Left kidney (tissue), 2 donors: ENCODE data around the gene CHTF18. TPM values are rescaled to one million over a fixed set of nuclear protein-coding genes. Genes with fewer than 3 reads are reported as not detected.

ENCODE experiments used
- DNase-seq: peaks from one replicate; pipeline ENCODE4 v3.0.0-alpha.2; 2013
- polyA plus RNA-seq: library from polyadenylated mRNA; unstranded; fragments of 120-200 nt; gene quantifications from one replicate; pipeline ENCODE4 v1.2.1, GENCODE V29; 2013; ENCODE audit not compliant: insufficient read length

The CHTF18 gene
- polyA plus RNA-seq, 1 donor, result 22.9 TPM

DNA sequence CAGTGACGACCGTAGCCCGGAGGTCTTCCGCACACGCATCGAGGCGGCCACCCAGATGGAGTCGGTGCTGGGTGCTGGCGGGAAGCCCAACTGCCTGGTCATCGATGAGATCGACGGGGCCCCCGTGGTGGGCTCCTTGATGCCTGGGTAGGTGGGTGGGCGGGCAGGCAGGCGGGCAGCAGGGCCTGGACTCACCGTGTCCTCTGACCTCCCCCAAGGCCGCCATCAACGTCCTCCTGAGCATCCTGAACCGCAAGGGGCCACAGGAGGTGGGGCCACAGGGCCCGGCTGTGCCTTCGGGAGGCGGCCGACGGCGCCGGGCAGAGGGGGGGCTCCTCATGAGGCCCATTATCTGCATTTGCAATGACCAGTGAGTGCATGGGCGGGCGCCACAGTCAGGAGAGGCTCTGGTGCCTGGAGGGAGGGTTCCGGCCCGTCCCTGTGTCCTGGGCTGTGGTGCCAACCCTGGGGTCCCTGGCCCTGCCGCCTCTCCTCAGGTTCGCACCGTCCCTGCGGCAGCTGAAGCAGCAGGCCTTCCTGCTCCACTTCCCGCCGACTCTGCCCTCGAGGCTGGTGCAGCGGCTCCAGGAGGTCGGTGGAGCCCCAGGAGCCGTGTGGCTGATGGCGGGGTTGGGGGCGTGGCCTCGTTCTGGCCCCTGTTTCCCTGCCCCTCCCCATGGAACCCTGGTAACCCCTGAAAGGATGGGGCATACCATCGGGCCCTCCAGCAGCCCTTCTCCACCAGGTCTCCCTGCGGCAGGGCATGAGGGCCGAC, 4.0 kb downstream of the CHTF18 start:
- no peak for DNase-seq

- DNase-seq, result no peak
Observed at GRCh38 chr16:793414-793813, 5.0 kb downstream of the CHTF18 start.

DNA sequence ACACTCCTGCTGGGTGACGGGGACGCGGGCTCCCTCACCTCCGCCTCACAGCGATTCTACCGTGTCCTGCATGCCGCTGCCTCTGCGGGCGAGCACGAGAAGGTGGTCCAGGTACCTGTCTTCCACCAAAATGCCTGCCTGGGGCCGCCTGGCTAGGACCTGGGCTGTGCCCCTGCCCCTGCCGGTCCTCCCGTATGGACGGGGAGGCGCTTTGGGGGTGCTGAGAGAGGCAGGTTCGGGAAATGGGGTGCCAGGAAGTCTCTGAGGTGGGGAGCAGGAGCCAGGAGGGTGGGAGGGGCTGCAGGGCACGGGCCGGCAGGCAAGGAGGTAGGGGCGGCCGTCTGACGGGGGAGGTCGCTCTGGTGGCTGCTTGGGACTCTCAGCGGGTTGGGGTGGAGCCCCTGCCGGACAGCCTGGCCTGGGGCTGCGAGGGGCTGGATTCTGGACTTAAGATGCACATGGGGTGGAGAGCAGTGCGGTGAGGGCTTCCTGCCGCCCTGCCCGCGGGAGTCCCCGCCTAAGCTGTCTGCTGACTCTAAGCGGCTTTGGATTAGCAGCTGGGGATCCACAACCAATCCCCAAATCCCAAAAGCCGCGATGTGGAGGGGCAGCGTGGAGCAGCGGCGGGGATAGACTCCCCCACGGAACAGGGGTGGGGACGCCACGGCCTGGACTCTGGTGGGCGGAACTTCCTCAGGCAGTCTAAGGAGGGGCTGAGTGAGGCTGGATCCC, 5.8 kb downstream of the CHTF18 start:
- DNase-seq, result no peak

DNA sequence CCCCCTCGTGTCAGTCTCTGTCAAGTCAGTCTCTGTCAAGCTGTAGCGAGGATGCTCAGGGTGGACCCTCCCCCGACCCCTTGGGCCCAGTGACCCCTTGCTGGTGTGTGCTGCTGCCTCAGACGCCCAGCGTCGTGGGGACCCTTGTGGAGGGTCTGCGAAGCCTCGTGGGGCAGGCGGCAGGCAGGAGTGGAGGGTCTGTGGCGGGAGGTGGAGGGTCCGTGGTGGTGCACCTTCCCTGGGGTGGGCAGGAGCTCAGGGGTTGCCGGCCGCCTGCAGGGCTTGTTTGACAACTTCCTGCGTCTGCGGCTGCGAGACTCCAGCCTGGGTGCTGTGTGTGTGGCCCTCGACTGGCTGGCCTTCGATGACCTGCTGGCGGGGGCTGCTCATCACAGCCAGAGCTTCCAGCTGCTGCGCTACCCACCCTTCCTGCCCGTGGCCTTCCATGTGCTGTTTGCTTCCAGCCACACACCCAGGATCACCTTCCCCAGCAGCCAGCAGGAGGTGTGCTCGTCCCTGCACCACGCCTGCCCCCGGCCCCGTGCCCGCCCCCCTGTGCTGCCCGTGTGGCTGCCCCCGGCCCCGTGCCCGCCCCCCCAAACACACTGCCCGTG, 6.5 kb downstream of the CHTF18 start:
- no peak for DNase-seq

GRCh38 chr16:795580-796229, 7.3 kb downstream of the CHTF18 start:
- no peak for DNase-seq

DNA sequence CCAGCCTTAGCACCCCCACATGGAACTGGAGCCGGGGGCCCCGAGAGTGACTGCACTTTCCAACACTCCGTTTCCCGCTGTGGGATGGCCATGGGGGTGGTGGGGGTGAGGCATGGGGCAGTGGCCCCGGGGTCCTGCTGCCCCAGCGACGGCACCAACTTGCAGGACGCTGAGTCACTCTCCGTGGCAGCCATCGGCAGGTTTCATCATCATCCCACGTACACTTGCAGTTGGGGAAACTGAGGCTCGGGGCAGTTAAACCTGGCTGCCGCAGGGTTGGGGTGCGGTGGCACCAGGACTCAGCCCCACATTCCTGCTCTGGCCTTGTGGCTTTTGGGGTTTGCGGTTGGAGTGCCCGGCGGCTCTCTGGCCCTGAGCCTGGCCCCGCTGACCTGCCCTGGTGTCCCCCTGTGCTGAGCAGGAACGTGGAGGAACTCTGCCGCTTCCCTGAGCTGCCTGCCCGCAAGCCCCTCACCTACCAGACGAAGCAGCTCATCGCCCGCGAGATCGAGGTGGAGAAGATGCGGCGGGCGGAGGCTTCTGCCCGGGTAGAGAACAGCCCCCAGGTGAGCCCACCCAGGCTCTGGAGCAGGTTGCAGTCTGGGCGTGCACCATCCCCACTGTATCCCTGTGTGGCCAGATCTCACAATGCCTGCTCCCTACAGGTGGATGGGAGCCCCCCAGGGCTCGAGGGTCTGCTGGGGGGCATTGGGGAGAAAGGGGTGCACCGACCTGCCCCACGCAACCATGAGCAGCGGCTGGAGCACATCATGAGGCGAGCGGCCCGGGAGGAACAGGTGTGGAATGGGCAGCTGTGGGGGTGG, 8.1 kb downstream of the CHTF18 start:
- DNase-seq, result no peak

DNA sequence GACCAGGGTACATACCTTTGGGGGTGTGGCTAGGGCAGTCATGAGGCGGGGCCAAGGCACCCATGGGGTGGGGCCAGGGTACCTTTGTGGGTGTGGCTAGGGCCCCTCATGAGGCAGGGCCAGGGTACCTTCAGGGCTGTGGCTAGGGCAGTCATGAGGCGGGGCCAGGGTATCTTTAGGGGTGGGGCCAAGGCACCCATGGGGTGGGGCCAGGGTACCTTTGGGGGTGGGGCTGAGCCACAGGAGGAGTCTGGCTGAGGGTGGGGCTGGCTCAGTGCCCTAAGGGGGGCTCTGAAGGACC, 8.7 kb downstream of the CHTF18 start:
- DNase-seq, result no peak

DNA sequence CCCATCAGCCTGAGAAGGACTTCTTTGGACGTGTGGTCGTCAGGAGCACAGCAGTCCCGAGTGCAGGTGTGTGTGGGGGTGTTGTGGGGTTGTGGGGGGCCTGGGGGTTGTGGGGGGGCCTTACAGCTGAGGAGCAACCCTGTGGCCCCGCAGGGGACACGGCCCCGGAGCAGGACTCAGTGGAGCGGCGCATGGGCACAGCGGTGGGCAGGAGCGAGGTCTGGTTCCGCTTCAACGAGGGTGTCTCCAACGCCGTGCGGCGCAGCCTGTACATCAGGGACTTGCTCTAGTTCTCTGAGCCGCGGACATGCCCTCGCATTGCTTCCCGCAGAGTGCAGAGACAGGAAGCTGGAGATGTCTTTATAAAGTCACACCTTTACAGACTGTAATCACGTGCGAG, 9.3 kb downstream of the CHTF18 start:
- DNase-seq, result no peak

DNA sequence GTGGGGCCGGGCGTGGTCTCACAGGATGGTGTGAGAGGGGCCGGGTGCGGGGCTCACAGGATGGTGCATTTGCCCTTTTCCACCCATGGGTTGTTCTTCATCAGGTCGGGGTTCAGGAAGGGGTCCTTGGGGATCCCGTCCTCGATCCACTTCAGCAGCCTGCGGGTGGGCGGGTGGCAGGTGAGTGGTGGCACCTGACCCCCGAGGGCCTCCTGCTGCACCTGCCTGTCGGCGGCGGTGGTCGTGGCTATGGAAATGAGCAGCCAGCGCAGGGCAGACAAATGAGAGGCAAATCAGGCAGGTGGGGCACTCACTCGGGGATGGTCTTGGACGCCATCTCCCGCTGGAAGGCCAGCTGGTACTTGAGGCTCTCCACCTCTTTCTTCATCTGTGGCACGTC, 10.2 kb downstream of the CHTF18 start:
- no peak for DNase-seq

DNA sequence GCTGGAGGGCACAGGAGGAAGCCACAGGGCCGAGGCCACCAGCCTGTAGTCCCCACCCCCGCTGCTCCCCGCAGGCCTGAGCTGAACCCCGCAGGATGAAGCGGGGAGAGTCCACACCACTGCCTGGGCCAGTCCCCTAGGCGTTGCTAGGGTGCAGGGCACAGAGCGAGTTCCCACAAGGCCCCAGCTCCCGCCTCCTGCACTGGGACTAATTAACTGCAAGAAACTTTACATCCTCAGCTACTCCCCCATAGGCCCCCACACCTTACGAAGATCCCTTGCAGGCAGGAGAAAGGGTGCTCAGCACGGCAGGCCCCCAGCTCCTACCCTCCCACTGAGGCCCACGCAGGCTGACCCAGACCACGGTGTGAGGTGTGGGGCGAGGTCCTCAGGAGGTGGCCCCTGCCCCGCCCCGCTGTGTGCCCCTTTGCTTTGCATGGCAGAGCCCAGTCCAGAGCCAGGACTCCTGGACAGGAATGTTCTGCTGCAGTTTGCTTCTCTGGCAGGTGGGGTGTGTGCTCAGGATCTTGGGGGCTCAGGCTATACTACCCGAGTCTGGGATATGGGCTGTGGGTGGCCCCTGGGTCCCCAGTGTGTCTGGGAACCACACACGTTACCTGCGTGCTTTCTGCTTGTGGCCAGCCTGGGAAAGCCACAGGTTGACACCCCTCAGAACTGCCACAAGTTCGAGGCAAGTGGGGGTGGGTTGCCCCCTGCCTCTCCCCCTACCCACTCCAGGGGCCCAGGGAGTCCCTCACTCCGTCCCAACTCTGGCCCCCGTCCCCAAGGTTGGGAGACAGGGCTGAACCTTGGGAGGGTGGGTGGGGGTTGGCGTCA, 10.9 kb downstream of the CHTF18 start:
- no peak for DNase-seq

DNA sequence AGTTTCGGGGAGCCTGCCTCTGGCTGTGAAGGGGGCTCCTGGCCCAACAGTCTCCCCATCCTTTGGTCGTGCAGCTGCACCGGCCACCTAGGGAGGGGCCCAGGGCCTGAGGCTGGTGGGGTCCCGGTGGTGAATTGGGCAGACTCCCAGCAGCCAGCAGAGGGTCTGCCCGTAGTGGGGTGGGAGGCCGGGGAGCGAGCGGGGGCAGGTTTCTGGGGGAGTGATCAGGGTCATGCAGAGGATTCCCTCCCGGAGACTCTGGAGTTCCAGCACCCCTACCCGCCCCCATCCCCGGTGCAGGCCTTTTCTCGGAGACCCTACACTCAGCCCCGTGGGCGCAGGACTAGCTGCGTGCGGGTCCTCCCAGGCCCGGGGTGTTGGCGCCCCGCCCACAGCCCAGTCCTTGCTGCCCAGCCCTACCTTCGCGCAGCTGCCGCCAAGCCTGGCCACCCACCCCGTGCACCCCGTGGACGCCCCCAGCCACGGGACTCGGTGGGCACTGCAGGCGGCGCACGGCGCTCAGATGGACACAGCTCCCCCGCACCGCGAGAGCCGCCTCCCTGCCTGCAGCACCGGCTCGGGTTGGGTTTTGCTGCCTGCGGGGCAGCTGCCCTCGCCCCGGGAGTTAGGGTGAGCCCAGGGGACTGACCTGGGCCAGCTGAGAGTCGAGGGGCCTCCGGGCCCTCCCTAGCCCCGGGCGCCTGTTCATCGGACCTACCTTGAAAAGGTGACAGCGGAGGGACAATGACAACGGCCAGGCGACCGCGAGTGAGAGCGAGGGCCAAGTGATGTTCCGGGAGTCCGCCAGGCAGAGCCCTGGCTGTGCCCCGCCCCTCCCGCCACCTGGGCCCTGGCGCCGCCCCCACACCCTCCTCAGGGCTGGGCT, 11.8 kb downstream of the CHTF18 start, which contains the start of gene GNG13:
Gene GNG13, minus strand, starts transcription at position 787 of the 886 bp plus-strand sequence. CDS start 1,657 bp downstream, outside the sequence.
- no peak for DNase-seq

DNA sequence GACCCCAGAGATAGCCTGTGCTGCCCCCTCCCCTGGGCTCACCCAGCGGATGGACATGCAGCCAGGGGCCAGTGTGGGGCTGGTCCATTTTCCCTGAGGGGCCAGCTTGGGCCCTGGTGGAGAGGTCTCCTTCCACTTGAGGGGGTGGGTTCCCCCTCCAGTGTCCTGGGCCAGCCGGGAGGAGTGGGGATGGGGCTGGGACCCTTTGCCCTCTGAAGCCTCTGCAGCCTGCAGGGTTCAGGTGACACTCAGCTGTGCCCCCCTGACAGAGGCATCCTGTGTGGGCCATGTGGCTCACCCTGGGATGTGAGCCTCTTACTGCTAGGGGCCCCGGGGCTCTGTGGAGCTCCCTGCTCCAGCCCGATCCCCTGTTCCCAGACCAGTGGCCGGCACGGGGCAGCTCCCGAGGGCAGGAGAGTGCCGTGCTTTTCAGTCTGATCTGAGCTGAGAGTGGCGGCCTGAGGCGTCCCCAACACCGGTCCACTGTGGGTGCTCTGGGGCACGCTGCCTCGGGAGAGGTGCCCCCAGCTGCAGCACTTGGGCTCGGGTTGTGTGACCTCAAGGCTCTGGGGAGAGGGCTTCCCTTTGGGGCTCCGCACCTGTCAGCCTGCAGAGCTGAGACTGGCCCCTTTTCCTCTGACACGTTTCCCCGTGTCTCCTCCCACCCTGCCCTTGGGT, 12.6 kb downstream of the CHTF18 start:
- no peak for DNase-seq

- no peak for DNase-seq
Observed at GRCh38 chr16:801584-802363, 13.4 kb downstream of the CHTF18 start.

GRCh38 chr16:802461-802860, 14.0 kb downstream of the CHTF18 start:
- no peak for DNase-seq

GRCh38 chr16:802914-803753, 14.7 kb downstream of the CHTF18 start:
- no peak for DNase-seq

- DNase-seq, result no peak
Observed at GRCh38 chr16:803754-804080, 15.3 kb downstream of the CHTF18 start.

DNA sequence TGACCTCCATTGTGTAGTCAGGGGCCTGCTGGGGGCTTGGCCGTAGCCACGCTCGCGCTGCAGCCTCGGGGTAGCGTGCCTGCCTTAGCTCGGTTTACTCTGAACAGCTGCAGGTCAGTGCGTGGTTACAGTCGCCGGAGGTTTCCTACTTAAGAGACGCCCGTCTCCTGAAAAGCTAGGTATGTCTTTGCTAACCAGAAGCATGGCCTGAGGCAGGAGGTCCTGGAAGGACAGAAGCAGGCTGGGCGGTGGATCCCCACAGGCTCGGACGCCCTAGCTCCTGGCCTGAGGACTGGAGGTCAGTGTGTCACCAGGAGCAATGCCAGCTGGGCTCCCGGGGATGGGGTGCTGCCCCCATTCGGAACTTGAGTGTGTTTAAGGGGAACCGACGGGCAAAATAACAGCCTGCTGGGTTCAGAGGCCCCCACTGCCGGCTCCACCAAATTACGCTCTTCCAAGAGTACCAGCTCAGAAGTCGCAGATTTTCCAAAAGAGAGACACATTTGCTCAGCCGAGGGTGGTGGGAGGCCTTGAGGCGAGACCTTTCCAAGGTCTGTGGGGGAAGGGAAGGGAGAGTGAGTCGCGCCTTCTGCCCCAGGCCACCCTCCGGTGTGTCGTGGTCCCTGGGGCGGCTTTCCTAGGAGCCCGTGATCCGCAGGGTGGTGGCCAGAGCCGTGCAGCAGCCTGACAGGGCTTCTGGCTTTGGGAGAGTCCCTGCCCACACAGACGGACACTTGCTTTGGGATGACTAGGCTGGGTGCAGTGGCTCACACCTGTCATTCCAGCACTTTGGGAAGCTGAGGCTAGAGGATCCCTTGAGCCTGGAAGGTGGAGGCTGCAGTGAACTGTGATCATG, 16.0 kb downstream of the CHTF18 start:
- DNase-seq, result no peak
